Activated T-cell treated with anti-CD3 and anti-CD28 coated beads, Interleukin-2, amount 50 U/mL, for 72 hours (primary cell): ENCODE data around the gene COPS2. TPM values are rescaled to one million over a fixed set of nuclear protein-coding genes. Genes with fewer than 3 reads are reported as not detected.
"Not testable (repeated sequence)": the region's sequence is repeated elsewhere in the genome, so short reads cannot be mapped to it uniquely, and the experiment has no call there.

ENCODE experiments used
- ATAC-seq, 2 donors: fragments of 150-1000 bp; cut with Tn5 transposase; replicated peaks in 1 of 2; 2 replicates each; pipeline ENCODE4 v1.10.0; 2021; ENCODE audit warnings: moderate library complexity in 2 of 2, mild to moderate bottlenecking in 1 of 2
- DNase-seq, 2 donors: peaks; one replicate each; pipeline ENCODE4 v3.0.0; 2021 to 2022; ENCODE audit warnings: mixed read lengths in 1 of 2
- H3K27ac Mint-ChIP-seq: one replicate; pipeline ENCODE4 v1.8.0; 2022; ENCODE audit warnings: mild to moderate bottlenecking, moderate library complexity, mixed read lengths
- H3K27me3 Mint-ChIP-seq: one replicate; pipeline ENCODE4 v1.8.0; 2022; ENCODE audit warnings: low read depth, mixed read lengths
- H3K36me3 Mint-ChIP-seq, 2 donors: one replicate each; pipeline ENCODE4 v1.8.0; 2022; ENCODE audit warnings: mixed read lengths in 2 of 2, mild to moderate bottlenecking in 1 of 2; ENCODE audit not compliant: insufficient read depth in 2 of 2
- H3K4me1 Mint-ChIP-seq: one replicate; pipeline ENCODE4 v1.8.0; 2022; ENCODE audit warnings: low read depth, mixed read lengths
- H3K4me3 Mint-ChIP-seq, 2 donors: one replicate each; pipeline ENCODE4 v1.8.0; 2022; ENCODE audit warnings: mild to moderate bottlenecking in 2 of 2, mixed read lengths in 2 of 2, moderate library complexity in 2 of 2
- H3K9me3 Mint-ChIP-seq, 2 donors: one replicate each; pipeline ENCODE4 v1.8.0; 2022; ENCODE audit warnings: mixed read lengths in 2 of 2
- total RNA-seq, 2 donors: library from RNA; stranded (reverse); gene quantifications; one replicate each; pipeline ENCODE4 v1.2.3, GENCODE V29; 2022

Gene COPS2
- total RNA-seq, result 10 to 100 TPM; 64.6 to 71.3 TPM

- Mint-ChIP-seq H3K4me1 (peaks cover 58% of the 10 kb centered on the region), H3K9me3 (no peaks in the 10 kb centered on the region), H3K27me3 (no peaks in the 10 kb centered on the region), H3K36me3 (peaks cover 4 to 5% of the 10 kb centered on the region in 2 donors), H3K27ac (peak within 1 kb of the TSS; percentile 99), H3K4me3 (peak within 1 kb of the TSS; percentile 99)
- peak; percentile 98 for ATAC-seq
- peak; percentile 93 to 95 for DNase-seq
Measured at GRCh38 chr15:49155110-49155833, at the start of gene COPS2. Gene COPS2, minus strand, starts transcription at chr15:49155599. Its CDS starts 21 bp downstream, at chr15:49155578.

GRCh38 chr15:49200347-49200746, 44.9 kb upstream of the COPS2 start:
- no peaks in the 10 kb centered on the region for H3K4me1 Mint-ChIP-seq
- H3K27me3 Mint-ChIP-seq, result no peaks in the 10 kb centered on the region
- peaks cover 2 to 3% of the 10 kb centered on the region in 2 donors for H3K9me3 Mint-ChIP-seq
- no peak overlapping the region for H3K27ac Mint-ChIP-seq
- DNase-seq (no peak), ATAC-seq (no peak)
- H3K4me3 Mint-ChIP-seq, result no peak overlapping the region
- H3K36me3 Mint-ChIP-seq, result peaks cover 10 to 18% of the 10 kb centered on the region in 2 donors

- no peaks in the 10 kb centered on the region for H3K4me1 Mint-ChIP-seq
- DNase-seq (no peak), ATAC-seq (no peak)
- H3K27ac Mint-ChIP-seq, result no peak overlapping the region
- peaks cover 4 to 11% of the 10 kb centered on the region in 2 donors for H3K36me3 Mint-ChIP-seq
- H3K4me3 Mint-ChIP-seq, result no peak overlapping the region
- H3K9me3 Mint-ChIP-seq, result no peaks in the 10 kb centered on the region
- H3K27me3 Mint-ChIP-seq, result no peaks in the 10 kb centered on the region
Measured at GRCh38 chr15:49199666-49200065, 44.3 kb upstream of the COPS2 start.

DNA sequence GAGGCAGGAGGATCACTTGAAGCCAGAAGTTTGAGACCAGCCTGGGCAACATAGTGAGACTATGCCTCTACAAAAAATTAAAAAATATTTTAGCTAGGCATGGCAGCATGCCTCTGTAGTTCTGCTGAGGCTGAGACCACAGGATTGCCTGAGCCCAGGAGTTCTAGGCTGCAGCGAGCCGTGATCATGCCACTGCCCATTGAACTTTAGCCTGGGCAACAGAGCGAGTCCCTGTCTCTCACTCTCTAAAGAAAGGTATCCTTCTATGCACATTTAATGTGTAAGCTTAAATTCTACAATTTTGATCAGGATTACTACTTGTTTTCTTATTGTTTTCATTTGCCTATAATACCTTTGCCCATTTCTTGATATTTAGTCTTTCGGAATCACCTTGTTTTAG, 41.5 kb upstream of the COPS2 start:
- H3K4me1 Mint-ChIP-seq, result no peaks in the 10 kb centered on the region
- H3K27me3 Mint-ChIP-seq, result no peaks in the 10 kb centered on the region
- H3K36me3 Mint-ChIP-seq, result no peaks in the 10 kb centered on the region
- H3K9me3 Mint-ChIP-seq, result no peaks in the 10 kb centered on the region
- no peak overlapping the region for H3K4me3 Mint-ChIP-seq
- no peak overlapping the region for H3K27ac Mint-ChIP-seq
- DNase-seq (no peak), ATAC-seq (no peak)

- Mint-ChIP-seq H3K27ac (peak overlapping the region; percentile 54), H3K9me3 (no peaks in the 10 kb centered on the region)
Measured at GRCh38 chr15:49191892-49192291, 36.5 kb upstream of the COPS2 start.

GRCh38 chr15:49190586-49190985, 35.2 kb upstream of the COPS2 start:
- Mint-ChIP-seq H3K9me3 (no peaks in the 10 kb centered on the region), H3K27me3 (no peaks in the 10 kb centered on the region), H3K27ac (peak overlapping the region; percentile 26), H3K4me1 (peaks cover 7% of the 10 kb centered on the region), H3K4me3 (no peak overlapping the region), H3K36me3 (peaks cover 7 to 8% of the 10 kb centered on the region in 2 donors)
- DNase-seq (no peak), ATAC-seq (no peak)

More at GRCh38 chr15:49191892-49192291, 36.5 kb upstream of the COPS2 start:
- no peaks in the 10 kb centered on the region for H3K27me3 Mint-ChIP-seq
- ATAC-seq (no peak), DNase-seq (no peak)
- peaks cover 3% of the 10 kb centered on the region in 2 donors for H3K36me3 Mint-ChIP-seq
- H3K4me1 Mint-ChIP-seq, result no peaks in the 10 kb centered on the region
- H3K4me3 Mint-ChIP-seq, result no peak overlapping the region

DNA sequence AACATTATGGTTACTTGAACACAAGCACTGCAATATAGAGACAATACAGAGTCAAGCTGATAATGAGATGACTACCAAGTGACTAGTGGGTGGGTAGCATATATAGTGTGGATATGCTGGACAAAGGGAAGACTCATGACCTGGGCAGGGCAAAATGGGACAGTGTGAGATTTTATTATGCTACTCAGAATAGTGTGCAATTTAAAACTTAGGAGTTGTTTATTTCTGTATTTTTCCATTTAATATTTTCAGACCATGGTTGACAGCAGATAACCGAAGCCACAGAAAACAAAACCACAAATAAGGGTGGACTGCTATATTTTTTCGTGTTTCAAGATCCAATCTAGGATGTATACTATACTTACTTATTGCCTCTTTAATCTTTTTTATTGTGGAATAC, 34.2 kb upstream of the COPS2 start:
- Mint-ChIP-seq H3K4me1 (peaks cover 15% of the 10 kb centered on the region), H3K27ac (no peak overlapping the region), H3K4me3 (no peak overlapping the region), H3K9me3 (peaks cover 0 to 2% of the 10 kb centered on the region in 2 donors), H3K27me3 (no peaks in the 10 kb centered on the region), H3K36me3 (peaks cover 8 to 12% of the 10 kb centered on the region in 2 donors)
- ATAC-seq (no peak), DNase-seq (no peak)

DNA sequence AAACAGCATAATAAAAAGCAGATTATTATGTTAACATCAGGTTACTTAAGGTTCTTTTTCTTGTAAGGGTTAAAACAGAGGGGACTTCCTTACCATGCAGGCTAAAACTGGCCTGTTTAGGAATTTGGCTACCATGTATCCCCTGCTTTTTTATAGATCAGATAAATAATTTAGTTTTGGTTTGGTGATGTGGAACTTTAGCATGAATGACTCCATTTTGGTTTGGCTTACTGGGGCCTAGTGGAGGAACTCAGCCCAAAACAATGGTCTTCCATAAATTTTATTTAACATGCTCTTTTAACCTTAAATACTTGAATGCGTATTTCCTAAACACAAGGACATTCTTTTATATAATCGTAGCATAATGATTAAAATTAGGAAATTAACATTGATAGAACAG, 33.5 kb upstream of the COPS2 start:
- H3K36me3 Mint-ChIP-seq, result peaks cover 8 to 12% of the 10 kb centered on the region in 2 donors
- peaks cover 1 to 2% of the 10 kb centered on the region in 2 donors for H3K9me3 Mint-ChIP-seq
- peak overlapping the region; percentile 7 for H3K27ac Mint-ChIP-seq
- no peak for ATAC-seq
- no peak overlapping the region for H3K4me3 Mint-ChIP-seq
- no peaks in the 10 kb centered on the region for H3K27me3 Mint-ChIP-seq
- peaks cover 15% of the 10 kb centered on the region for H3K4me1 Mint-ChIP-seq
- no peak for DNase-seq

DNA sequence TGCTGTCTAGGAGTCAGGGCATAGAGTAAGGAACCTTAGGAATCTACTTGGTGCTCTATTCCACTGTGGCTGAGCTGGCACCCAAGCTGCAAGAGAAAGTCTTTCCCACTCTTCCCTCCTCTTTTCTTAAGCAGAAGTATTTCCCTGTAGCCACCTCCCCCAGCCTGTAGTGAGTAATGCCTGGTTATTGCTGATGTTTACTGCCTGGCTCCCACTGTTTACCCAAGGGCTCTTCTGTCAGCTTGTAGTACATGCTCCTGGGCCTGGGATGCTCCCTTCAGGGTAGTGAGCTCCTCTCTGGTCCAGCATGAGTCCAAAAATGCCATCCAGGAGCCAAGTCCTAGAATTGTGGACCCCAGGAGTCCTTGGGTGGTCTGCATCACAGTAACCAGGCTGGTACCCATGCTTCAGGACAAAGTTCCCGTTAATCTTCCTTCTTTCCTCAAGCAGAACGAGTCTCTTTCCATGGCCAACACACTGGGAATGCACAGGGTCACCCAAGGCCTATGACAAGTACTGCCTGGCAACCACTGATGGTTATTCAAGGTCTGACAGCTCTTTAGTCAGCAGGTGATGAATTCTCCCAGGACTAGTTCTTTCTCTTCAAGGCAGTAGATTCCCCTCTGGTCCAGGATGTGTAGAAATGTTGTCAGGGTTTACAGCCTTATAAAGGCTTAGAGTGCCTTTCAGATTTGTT, 32.3 kb upstream of the COPS2 start:
- Mint-ChIP-seq H3K9me3 (peaks cover 1 to 2% of the 10 kb centered on the region in 2 donors), H3K27ac (no peak overlapping the region), H3K4me1 (peaks cover 15% of the 10 kb centered on the region), H3K36me3 (peaks cover 10 to 12% of the 10 kb centered on the region in 2 donors), H3K27me3 (no peaks in the 10 kb centered on the region), H3K4me3 (no peak overlapping the region)
- DNase-seq (no peak), ATAC-seq (no peak)

GRCh38 chr15:49185473-49185872, 30.1 kb upstream of the COPS2 start:
- Mint-ChIP-seq H3K36me3 (peaks cover 12 to 15% of the 10 kb centered on the region in 2 donors), H3K27me3 (no peaks in the 10 kb centered on the region), H3K9me3 (peaks cover 1 to 2% of the 10 kb centered on the region in 2 donors), H3K4me3 (peak overlapping the region in 1 of 2 donors; percentile 40), H3K4me1 (peaks cover 15% of the 10 kb centered on the region), H3K27ac (peak overlapping the region; percentile 93)
- ATAC-seq (peak; percentile 65 to 90), DNase-seq (no peak)

- Mint-ChIP-seq H3K36me3 (peaks cover 10 to 15% of the 10 kb centered on the region in 2 donors), H3K4me1 (peaks cover 15% of the 10 kb centered on the region)
- ATAC-seq, H3K9me3 Mint-ChIP-seq, DNase-seq, H3K4me3 Mint-ChIP-seq, H3K27me3 Mint-ChIP-seq, H3K27ac Mint-ChIP-seq: not testable (repeated sequence)
Measured at GRCh38 chr15:49183741-49184140, 28.3 kb upstream of the COPS2 start.

DNA sequence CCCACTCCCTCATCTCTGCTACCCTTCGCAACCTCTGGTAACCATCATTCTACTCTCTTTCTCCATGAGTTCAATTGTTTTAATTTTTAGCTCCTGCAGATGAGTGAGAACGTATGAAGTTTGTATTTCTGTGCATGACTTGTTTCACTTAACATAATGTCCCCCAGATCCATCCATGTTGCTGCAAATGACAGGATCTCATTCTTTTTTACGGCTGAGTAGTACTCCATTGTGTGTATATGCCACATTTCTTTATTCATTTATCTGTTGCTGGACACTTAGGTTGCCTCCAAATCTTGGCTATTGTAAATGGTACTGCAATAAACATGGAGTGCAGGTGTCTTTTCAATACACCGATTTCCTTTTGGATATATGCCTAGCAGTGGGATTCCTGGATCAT, 26.7 kb upstream of the COPS2 start:
- Mint-ChIP-seq H3K4me1 (peaks cover 15% of the 10 kb centered on the region), H3K4me3 (no peak overlapping the region), H3K36me3 (peaks cover 9 to 14% of the 10 kb centered on the region in 2 donors), H3K27ac (no peak overlapping the region), H3K27me3 (no peaks in the 10 kb centered on the region), H3K9me3 (peaks cover 1 to 2% of the 10 kb centered on the region in 2 donors)
- DNase-seq (no peak), ATAC-seq (no peak)

- H3K4me3 Mint-ChIP-seq, result no peak overlapping the region
- H3K9me3 Mint-ChIP-seq, result peaks cover 0 to 1% of the 10 kb centered on the region in 2 donors
- no peak overlapping the region for H3K27ac Mint-ChIP-seq
- H3K36me3 Mint-ChIP-seq, result peaks cover 3 to 4% of the 10 kb centered on the region in 2 donors
- ATAC-seq (no peak), DNase-seq (no peak)
- no peaks in the 10 kb centered on the region for H3K27me3 Mint-ChIP-seq
- peaks cover 6% of the 10 kb centered on the region for H3K4me1 Mint-ChIP-seq
Measured at GRCh38 chr15:49179433-49180190, 24.2 kb upstream of the COPS2 start.
